GM21526 (cell line): ENCODE results near the gene ASIC1.

Experiments
- ATAC-seq: cut with Tn5 transposase; IDR thresholded peaks from one replicate; pipeline ENCODE4 v1.9.1; 2021; ENCODE audit warnings: moderate library complexity; ENCODE audit not compliant: unreplicated experiment, low FRiP score

The ASIC1 gene

DNA sequence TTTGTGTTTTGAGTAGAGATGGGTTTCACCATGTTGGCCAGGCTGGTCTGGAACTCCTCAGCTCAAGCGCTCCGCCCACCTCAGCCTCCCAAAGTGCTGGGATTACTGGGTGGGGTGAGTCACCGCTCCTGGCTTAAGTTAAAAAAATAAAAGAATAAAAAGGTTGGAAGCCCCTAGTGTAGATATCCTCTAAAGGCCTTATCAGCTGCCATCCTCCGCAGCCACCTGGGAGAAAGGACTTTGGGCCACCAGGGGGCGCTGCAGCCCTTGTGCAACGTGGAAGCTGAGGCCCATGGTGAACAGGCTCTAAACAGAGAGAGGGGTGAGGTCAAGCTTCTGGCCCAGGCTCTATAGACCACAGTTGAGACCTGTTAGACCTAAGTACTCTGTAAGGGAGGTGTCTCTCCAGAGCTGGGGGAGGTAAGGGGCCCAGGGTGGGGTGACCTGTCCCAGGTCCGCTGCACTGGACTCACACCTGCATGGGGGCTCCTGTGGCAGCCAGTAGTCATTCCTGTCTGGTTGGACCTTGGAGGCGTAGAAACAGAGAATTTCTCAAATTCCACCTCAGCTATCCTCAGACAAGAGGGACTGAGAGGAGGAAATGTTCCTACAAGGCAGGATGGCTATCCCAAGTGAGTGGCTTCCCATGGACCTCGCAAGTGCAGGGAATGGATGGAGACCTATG lies 18.1 kb upstream of the ASIC1 start:
- ATAC-seq, result peak; percentile 55

DNA sequence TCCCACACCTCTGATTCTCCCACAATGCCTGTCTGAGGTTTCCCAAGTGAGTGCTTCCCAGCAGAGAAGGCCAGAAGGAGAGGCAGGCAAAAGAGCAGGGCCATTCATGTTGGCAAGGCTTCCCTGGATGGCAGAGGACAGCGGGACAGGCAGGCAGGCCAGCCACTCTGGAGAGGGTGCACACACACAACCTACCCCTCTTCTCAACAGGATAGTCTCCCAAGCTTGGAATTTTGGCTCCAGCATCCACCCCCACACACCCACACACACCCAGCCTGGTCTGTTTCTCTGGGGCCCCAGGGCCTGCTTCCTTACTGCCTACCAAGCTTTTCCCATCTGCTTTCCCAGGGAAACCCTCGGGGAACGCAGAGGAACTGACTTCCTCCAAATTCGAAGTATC lies 16.7 kb upstream of the ASIC1 start:
- ATAC-seq, result no peak

DNA sequence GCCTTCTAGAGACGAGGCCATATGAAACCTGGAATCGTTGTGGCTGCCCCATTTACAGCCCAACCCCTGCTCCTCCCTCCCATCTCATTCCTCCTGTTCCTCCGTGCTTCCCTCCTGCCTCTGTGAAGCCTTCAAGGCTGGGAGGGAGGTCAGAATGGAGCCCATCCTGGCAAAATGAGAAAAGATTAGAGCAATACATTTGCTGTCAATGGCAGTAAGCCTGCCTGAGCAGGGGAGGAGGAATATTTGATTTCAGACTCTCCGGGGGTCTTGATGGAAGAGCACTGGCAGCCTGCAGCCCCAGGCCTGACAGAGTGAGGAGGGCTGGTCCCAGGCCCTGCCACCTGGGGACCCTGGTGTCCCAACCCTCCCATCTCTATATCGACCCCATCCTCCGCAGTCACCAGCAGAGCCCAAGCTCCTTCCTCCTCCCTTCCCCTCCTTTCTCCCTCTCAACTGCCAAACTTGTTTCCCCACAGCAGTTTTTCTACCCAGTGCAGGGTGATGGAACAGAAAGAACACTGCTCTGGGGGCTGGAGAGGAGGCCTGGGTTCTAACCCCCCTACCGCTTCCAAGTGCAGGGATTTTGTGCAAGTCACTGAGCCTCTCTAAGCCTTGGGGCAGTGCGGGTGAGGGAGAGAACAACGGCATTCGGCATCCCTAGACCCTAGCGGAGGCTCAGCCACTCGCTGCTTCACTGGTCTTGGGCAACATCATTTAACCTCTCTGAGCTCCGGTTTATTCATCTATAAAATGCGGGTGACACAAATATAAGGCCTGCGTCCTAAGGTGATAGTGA lies 16.1 kb upstream of the ASIC1 start:
- ATAC-seq, result no peak

DNA sequence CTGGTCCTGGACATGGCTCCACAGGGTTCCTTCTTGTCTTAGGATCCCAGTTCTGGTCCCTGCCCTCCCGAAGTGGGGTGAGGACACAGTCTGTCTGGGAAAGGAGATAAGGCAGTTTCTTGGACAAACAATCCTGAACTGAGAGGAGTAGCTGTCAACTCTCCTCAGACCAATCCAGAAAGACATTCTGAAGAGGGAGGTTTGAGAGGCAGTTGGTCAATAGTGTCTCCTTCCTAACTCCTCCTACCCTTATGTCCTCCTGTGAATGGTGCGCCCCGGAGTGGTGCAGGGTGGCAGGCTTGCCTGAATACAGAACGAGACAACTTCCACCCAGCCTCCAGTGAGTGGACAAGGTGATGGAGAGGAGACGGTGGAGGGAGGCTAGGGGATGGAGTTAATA lies 15.4 kb upstream of the ASIC1 start:
- no peak for ATAC-seq

DNA sequence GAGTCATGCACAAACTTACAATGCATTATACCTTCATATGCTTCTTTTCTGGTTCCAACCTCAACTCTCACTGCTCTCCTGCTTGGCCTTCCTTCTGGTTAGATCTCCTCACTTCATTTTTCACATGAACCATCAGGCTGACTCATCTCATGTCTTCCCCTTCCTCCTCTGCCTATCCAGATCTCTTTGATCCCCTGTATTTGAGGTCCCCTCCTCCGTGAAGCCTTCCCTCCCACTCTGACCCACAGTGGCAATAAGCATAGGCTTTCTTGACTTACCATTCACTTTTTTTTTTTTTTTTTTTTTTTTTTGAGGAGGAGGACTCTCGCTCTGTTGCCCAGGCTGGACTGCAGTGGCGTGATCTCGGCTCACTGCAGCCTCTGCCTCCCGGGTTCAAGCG lies 14.7 kb upstream of the ASIC1 start:
- ATAC-seq, result no peak

DNA sequence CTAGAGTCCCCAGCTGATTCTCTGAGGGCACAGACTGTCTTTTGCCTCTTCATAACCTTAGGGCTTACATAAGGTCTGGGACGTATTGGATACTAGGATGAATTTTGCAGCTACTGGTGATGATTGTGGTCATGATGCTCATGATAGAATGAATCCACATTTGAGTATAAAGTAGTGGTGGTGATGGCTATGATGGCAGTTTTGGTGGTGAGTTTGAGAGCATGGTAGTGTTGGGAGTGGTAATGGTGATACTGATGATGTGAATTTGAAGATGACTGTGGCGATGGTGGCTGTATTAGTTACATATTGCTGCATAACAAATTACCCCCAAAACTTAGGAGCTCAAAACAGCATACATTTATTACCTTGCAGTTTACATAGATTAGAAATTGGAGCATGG lies 14.1 kb upstream of the ASIC1 start:
- ATAC-seq, result no peak

DNA sequence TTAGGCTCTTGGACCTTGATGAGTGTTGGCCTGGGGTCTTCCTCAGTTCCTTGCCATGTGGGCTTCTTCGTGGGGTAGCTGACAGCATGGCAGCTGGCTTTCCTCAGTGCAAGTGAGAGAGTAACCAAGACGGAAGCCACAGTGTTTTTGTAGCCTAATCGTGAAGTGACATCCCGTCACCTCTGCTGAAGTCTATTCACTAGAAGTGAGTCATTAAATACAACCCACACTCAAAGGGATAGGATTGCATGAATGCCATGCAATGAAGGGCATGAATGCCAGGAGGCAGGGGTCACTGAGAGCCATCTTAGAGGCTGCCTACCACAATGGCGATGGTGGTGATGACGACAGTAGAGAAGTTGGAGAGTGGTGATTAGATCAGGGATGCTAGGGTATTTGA lies 13.5 kb upstream of the ASIC1 start:
- no peak for ATAC-seq

DNA sequence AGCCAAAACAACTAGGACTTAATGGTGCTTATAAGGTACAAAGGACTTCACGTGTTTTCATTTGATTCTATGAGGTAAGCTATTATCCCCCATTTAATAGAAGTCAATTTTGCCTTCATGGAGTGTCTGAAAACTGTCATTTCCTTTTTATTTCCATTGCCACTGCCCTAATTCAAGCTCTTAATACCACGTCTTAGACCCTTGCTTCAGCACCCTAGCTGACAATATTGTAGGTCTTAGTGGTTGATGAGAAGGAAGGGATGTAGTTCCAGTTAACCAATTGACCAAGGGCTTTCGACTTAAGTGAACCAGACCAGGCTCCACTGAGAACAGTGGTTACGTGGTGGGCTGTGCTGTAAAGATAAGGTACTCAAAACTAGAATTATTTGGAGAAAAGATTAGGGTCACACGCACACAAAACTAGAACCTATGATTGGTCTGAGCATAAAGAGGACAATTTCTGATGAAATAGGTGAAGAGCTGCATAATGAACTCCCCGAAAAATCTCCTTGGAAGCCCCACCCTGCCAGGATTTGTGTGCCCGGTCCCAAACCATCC lies 9.6 kb upstream of the ASIC1 start:
- no peak for ATAC-seq

DNA sequence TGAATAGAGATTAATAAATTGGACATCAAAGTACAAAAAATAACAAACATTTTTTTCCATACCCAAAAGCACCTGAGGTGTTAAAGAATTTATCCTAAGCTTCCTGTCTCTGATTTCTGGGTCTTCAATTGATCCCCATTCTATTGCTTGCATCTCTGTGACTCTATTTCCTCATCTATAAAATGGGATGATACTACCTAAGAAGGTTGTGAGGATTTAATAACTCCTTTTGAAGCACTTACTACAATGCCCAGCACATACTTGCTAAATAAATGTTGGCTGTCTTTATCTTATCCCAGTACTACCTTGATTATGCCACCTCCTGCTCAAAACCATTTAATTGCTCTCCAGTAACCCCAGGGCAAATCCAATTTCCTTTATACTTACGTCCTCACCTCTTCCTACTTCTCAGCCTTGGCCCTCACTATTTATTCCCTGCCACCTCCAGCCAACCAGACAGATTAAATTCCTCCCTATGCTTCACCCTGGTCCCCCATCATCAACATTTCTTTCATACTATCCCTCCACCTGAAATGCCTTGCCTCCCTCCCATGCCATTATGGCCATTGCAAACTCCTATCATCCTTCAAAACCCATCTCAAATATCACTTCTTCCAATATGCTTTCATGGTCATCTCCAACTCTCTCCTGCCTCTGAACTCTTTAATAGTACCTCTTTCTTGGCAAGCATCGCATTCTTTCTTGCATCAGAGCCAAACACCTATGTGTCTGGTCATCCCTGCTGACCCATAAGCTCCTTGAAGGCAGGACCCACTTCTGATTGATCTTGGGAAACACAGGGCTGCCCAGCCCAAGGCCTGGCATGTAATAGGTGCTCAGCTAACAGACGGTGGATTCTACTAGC lies 7.9 kb upstream of the ASIC1 start:
- ATAC-seq, result no peak

DNA sequence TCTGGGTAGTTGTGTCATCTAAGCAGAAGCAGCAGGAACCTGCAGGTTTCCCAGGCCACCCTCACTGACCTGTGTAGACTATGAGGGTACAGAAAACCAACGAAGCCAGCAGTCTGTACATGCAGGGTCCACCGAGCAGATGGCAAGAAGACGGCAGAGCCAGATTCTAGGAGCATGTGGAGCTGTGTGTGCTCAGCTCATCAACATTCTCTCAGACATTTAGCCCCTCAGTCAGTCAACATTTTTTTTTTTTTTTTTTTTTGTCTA lies 7.3 kb upstream of the ASIC1 start:
- no peak for ATAC-seq

DNA sequence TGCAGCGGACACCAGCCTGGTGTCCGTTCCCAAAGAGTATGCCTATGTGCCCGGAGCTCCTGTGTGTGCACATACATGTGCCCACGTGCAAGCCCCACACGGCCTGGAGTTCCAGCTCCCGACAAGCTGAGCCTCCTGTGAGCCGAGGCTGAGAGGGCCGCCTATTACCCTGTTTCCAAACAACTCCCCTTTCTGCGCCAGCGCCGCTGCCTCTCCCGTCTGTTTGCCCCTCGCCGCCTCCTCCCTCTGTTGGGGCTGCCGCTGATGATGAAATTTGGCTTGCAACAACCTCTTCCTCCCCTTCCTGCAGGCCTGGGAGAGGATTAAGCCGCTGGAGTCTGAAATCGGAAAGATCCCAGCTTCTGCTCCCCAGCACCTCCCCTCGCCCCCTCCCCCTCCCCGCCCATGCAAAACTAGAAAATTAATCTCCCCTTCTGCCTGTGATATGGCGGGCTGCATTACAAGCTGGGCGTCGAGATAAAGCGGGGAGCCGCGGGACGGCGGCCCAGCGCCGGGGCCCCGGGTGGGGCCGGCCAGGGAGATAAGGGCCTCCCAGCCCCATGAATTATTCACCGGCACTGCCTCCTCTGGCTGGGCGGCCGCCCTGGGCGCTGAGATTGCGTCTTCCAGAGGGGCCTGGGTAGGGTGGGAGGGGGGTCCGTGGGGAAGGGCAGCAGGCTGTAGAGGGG lies 6.8 kb upstream of the ASIC1 start:
- ATAC-seq, result no peak

DNA sequence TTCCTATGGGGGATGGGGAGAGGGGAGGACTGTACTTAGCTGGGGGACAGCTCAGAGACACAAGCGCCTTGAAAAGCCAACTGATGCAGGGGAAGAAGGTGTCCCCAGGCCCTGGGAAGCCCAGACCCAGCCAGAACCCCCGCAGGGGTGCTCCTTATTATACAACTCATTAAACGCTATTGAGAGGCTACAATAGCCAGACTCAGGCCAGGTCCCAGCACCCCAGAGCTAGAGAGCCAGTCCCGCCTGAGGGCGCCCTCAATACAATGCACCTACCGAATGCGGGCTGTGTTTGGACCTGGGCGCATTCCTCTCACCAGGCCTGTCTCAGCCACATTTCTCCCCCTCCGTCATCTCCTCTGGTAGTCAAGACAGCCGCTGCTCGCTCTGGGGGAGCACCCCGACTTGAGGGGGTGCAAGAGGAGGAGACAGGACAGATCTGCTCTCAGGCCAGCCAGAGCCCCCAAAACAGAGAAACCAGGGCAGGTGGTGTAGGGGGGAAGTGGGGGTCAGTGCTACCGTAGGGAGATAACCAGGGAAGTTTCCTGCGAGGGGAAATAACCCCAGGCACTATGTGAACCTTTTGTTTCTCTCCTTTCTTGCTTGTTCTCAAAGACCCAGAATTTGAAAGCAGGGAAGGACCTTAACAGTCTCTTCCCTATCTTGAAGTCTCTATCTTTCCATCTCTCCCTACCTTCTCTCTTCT lies 6.1 kb upstream of the ASIC1 start:
- ATAC-seq, result no peak

DNA sequence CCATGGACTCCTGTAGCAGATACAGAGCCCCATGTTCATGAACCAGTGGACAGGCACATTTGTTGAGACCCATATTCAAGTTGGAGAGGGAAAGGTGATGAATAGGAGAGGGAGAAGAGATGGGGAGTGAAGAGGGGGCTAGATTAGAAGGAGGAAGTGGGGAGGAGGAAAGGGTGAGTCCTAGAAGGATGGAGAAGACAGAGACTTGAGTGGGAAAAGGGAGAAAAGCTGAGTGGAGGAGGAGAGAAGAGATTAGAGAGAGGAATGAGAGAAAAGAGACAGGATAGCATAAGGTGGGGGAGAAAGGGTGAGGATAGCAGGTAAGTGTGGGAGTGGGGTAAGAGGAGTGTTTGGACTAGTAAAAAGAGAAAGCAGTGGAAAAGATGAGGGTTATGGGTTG lies 4.9 kb upstream of the ASIC1 start:
- ATAC-seq, result no peak

DNA sequence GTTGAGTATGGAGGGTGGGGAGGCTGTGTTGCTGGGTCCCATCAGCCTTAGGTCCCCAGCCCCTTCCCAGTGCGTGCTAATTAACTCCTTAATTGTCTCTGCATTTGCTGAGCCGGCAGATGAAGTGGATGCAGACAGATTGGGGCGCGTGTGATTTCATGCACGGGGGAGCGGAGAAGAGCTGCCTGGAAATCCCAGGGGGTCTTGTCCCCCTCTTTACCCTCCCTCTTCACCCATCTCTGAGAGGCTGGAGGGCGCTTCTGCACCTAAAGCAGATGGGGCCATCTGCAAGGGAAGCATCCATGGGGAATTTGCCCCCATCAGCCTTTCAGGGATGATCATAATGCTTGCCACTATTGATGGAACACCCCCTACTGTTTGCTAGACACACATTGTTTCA lies 4.4 kb upstream of the ASIC1 start:
- no peak for ATAC-seq

DNA sequence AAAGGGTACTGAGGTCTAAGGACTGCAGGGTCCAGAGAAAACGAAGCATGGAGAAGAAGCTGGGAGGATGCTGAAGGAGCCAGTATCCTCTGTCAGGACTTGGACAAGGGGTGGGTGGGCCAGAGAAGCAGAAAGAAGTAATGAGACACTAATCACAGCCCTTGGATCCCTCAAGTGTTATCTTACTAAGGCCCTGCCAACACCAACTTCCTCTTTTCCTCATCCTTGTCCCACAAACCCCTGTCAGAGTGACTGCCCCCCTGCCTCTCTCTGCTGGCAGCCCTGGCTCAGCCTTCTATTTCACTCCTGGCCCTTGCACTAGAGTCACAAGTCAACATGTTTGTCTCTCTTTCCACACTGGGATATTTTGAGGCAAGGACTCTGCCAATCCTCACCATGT lies 3.8 kb upstream of the ASIC1 start:
- ATAC-seq, result no peak

DNA sequence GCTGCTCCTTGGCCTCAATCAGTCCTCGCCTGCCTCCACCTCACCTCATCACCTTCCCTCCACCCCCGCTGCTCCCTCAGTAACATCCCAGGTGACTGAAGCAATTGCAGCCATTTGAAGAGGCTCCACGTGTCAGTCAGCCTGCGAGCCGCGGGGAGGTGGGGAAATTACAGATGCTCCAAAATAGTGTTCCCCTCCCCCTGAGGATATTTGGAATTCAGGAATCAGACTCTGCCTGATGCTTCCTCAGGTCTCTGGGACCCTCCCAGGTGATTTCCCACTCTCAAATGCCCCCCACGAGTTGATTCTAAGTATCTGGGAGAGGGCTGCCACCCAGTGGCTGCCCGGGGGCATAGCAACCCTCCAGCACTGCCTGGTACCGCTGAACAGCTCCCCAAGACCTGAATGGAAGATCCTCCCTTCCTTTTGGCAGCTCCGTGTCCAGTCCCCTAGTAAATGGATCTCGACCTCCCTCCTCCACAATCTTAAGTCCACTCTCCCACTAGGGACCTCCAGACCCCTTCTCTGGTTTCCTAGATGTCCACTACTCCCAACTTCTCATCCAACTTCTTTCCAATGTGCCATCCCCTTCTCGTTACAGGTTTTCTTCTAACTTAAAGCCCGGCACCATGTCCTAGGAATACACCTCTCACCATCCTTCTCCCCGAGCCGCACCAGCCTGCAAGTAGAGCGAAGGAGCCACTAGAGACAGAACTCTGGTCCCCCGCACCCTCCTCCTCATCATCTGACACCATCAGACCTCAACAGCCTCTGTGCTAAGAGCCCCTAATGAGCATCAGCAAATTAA lies 1.4 kb upstream of the ASIC1 start:
- ATAC-seq, result no peak

DNA sequence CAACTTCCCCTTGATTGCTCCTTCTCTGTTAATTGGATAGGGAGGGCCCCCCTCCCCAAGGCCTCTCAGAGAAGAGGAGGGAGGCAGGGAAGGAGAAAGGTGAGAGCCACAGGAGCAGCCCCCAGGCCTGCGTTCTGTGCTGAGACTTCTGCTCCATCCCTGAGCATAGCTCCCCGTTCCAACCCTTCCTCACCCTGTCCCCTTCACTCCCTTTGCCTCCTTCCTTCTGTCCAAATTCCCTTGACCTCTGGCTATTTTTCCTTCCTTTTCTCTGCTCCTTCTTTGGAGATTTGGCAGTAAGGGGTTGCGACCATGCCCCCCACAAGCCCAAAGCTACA lies 788 bp upstream of the ASIC1 start:
- no peak for ATAC-seq

DNA sequence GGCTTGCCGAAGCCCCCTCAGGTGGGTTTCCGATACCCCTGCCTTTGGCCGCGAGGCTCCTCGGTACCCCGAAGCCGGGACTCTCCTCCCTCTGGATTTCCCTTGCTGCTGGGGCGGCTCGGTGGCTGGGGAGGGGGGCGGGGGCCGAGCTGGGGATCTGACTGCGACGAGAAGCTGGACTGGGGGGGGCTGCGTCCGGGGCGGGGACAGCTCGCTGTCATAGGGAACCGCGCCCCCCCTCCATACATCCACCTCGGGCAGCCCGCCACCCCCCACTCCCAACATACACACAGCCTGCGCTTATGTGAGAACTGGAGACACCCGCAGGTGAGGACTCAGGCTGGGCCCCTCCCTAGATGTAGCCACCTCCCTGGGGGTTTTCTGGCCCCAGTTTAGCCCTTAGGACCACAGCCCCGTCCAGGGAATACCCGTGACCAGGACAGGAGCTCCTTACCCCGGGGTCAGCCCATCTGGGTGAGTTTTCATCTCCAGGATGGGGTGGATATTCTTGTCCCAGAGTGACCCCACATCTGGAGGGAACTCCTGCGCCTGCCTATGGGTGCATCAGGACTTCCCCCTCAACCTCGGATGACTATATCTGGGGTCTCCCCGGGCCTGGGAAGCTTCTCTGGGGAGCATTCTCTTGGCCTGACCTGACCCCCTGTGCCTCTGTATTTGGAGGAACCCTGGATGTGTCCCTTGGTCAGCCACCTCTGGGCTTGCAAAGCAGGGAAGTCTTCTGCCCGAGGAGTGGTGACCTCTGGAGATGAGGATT lies 687 bp downstream of the ASIC1 start:
- no peak for ATAC-seq
